ENCODE results near the gene UBC. TPM values are rescaled to one million over a fixed set of nuclear protein-coding genes. Genes with fewer than 3 reads are reported as not detected.

UBC gene
- total RNA-seq, 1 donor from 2014 or later = 2,671 TPM

DNA sequence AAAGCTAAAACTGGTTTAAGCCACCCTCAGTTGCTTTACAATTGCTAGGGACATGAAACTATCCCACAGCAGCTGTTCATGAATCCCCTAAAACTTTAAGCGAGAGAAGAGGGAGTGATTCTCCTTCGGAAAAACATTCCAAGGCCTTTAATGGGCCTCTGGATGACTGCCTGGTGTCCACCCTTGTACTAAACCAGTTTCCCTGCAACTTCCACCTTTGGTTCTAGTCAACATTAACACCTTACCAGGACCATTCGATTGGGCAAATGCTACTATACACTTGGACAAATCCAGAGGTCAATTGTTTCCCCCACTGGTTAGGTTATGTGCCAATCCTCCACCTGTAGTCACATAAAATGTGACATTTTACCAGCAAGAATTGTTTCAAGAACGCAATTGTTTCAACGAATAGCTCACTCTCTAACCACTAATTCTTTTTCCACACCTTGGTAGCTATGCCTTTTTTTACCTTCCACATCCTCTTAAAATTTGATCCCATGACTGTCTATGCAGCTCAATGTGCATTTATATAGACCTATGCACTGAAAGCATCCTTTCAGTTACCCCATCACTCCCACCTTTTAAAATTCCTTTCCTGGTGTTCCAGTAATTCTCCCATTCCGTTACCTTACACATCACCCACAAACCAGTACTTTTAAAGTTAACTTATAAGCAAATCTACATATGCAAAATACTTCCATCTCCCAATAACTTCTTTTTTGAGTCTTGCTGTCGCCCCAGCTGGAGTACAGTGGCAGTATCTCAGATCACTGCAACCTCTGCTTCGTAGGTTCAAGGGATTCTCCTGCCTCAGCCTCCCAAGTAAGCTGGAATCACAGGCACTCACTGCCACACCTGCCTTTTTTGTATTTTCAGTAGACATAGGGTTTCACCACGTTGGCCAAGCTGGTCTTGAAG is 3.6 kb downstream of the UBC start:
- H3K4me3 ChIP-seq = peak overlapping the region; percentile 23 to 26
- H3K27ac ChIP-seq = peak overlapping the region; percentile 72
- H3K36me3 ChIP-seq = peaks cover 0 to 26% of the 10 kb centered on the region in 2 donors
- H3K27me3 ChIP-seq = no peaks in the 10 kb centered on the region
- TF ChIP-seq POLR2AphosphoS5 (IDR thresholded peaks at IDR 0.05; ENCODE audit: insufficient read depth in 1 of 2, low read depth in 1 of 2) = peak; percentile 6 to 52
- TF ChIP-seq, protein P1, sequence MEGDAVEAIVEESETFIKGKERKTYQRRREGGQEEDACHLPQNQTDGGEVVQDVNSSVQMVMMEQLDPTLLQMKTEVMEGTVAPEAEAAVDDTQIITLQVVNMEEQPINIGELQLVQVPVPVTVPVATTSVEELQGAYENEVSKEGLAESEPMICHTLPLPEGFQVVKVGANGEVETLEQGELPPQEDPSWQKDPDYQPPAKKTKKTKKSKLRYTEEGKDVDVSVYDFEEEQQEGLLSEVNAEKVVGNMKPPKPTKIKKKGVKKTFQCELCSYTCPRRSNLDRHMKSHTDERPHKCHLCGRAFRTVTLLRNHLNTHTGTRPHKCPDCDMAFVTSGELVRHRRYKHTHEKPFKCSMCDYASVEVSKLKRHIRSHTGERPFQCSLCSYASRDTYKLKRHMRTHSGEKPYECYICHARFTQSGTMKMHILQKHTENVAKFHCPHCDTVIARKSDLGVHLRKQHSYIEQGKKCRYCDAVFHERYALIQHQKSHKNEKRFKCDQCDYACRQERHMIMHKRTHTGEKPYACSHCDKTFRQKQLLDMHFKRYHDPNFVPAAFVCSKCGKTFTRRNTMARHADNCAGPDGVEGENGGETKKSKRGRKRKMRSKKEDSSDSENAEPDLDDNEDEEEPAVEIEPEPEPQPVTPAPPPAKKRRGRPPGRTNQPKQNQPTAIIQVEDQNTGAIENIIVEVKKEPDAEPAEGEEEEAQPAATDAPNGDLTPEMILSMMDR (IDR thresholded peaks at IDR 0.05) = no peak
- peaks cover 42% of the 10 kb centered on the region for H3K4me1 ChIP-seq
- intact Hi-C loops (cut with DNase I) = no loop called here
- H3K9me3 ChIP-seq = no peaks in the 10 kb centered on the region
- no peak for DNase-seq (ENCODE audit: extremely low spot score in 2 of 2)

DNA sequence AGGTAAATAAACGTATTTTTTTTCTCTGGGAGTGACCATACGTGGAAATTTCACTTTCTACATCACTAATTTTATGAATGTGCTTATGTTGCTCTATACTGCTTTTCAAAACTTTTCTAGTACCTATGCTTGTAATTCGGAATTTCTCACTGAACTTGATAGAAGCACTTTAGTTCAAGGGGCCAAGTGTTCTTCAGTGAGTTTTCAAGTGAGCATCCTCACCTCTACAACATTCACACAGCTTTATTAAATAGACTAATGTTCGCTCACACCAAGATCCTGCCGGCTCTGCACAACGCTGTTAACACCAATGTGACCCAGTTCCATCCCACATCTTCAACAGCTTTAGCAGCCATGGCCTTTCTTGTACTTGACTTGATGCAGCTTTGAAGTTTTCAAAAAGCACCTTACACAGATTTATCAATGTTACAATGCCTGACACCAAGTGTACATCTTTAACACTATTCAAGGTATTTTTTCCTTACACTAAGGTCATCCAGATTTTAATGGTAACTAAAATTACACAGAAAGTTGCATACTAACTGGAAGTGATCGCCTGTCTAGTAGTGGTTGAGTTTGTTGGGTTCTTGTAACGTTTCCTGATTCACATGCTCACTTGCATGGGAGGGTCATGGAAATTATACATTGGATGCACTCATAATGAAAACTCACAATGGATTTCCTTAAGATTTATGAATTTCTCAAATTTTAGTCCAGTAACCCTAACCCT is 4.5 kb downstream of the UBC start:
- Histone ChIP-seq H3K27ac (peak overlapping the region; percentile 72), H3K4me3 (peak overlapping the region in 1 of 2 donors; percentile 23), H3K36me3 (peaks cover 0 to 26% of the 10 kb centered on the region in 2 donors), H3K27me3 (no peaks in the 10 kb centered on the region), H3K9me3 (no peaks in the 10 kb centered on the region), H3K4me1 (peaks cover 39% of the 10 kb centered on the region)
- intact Hi-C loops (cut with DNase I) = no loop called here
- TF ChIP-seq POLR2AphosphoS5 (IDR thresholded peaks at IDR 0.05; ENCODE audit: insufficient read depth in 1 of 2, low read depth in 1 of 2) (no peak), POLR2A (IDR thresholded peaks at IDR 0.05) (no peak)
- TF ChIP-seq, protein P1 (IDR thresholded peaks at IDR 0.05) = no peak
- DNase-seq (ENCODE audit: extremely low spot score in 2 of 2) = no peak

DNA sequence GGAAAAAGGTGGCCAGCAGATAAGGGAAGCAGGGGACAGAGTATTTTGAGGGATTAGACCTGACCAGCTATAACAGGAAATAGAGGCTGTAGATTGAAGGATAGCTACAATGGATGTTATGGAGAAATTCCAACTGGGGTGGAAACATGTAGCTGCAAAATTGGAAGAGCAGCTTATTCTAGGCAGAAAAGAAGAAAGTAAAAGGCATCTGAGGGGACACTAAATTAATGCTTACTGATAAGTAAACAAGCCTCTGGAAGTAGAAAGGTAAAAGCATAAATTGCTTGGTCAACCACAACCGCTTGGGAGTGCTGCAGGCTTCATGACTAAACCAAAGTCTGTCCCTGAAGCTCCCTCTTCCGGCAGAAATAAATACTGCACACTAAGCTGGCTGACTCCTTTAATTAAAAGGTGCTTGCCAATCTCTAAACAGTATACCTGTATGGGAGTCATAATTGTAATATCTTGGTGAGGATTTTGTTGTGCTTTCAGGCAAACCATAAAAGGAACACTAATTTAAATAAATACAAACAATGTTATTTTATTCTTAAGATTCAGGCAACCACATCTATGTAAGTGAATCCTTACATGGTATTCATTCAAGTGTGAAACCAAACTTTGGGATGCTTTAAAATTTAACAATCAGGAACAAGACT is 7.7 kb downstream of the UBC start:
- no peaks in the 10 kb centered on the region for H3K27me3 ChIP-seq
- H3K27ac ChIP-seq = no peak overlapping the region
- TF ChIP-seq, protein P1 (IDR thresholded peaks at IDR 0.05) = peak; percentile 86 to 99 (median 96)
- no peak for TF ChIP-seq POLR2A (IDR thresholded peaks at IDR 0.05)
- peak in 1 of 2 donors; percentile 90 for TF ChIP-seq POLR2AphosphoS5 (IDR thresholded peaks at IDR 0.05; ENCODE audit: insufficient read depth in 1 of 2, low read depth in 1 of 2)
- H3K36me3 ChIP-seq = peaks cover 0 to 12% of the 10 kb centered on the region in 2 donors
- peaks cover 41% of the 10 kb centered on the region for H3K4me1 ChIP-seq
- no peak for DNase-seq (ENCODE audit: extremely low spot score in 2 of 2)
- H3K9me3 ChIP-seq = no peaks in the 10 kb centered on the region
- H3K4me3 ChIP-seq = no peak overlapping the region
- intact Hi-C loops (cut with DNase I) = no loop called here

DNA sequence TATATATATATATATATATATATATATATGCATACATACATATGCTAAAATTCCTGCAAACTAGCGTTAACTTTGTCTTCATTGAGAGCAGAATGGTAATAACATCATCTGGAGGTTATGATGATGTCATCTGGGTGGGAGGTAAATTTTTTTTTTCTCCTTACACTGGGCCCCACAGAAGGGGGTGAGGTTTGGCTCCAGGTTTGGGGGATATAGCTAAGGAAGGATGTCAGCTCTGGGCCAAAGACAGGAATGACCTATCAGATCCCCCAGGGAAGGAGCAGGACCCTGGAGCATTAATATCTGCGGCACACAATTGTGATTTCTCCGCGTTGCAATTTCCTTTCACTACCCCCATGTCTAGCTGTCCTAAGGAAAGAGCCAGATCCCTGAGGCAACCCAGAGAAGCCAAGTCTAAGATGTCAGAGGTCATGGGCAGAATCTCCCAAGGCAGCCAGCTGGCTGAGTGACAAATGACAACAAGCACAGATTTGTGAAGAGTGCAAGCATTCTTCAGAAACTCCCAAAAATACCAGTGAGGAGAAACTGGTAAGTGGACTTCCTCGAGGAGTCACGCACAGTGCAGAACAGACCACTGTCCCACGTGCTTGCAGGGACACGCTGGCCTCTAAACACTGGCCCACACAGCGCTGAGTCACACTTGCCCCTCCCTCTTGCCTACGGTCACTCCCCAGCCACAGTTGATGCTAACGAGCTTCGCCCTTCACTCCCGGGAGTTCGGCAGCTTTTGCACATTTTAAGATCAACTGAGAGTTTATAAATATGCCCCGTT is 9.9 kb downstream of the UBC start:
- intact Hi-C loops (cut with DNase I) = no loop called here
- peaks cover 18% of the 10 kb centered on the region for H3K4me1 ChIP-seq
- H3K27me3 ChIP-seq = no peaks in the 10 kb centered on the region
- H3K4me3 ChIP-seq = no peak overlapping the region
- H3K9me3 ChIP-seq = no peaks in the 10 kb centered on the region
- no peaks in the 10 kb centered on the region for H3K36me3 ChIP-seq
- TF ChIP-seq POLR2AphosphoS5 (IDR thresholded peaks at IDR 0.05; ENCODE audit: insufficient read depth in 1 of 2, low read depth in 1 of 2) = peak; percentile 80 to 85
- TF ChIP-seq, protein P1 (IDR thresholded peaks at IDR 0.05) = no peak
- TF ChIP-seq POLR2A (IDR thresholded peaks at IDR 0.05) = no peak
- peak overlapping the region; percentile 75 for H3K27ac ChIP-seq
- peak in 1 of 2 donors; percentile 95 for DNase-seq (ENCODE audit: extremely low spot score in 2 of 2)

All from vagina (tissue), 2 donors.